K562 (cell line): Measurements from ENCODE around the gene SHH. TPM values are rescaled to one million over a fixed set of nuclear protein-coding genes. Genes with fewer than 3 reads are reported as not detected.

Experiments used
- XRCC5 ChIP-seq: fragments of 200-400 bp; formaldehyde crosslinking; IDR thresholded peaks from 2 replicates; pipeline ENCODE4 v1.6.1; 2017; ENCODE audit warnings: low read depth, mild to moderate bottlenecking, low read length
- ZNF740 ChIP-seq, 3 experiments: fragments of 200-800 bp in 1 of 3; sonication (Bioruptor generic) in 1 of 3; sonication (generic) in 1 of 3; formaldehyde crosslinking in 1 of 3; IDR thresholded peaks; 2 replicates each; pipeline versions ENCODE4 v1.6.1 to v1.8.0; 2016 to 2022; ENCODE audit warnings: mild to moderate bottlenecking in 2 of 3, missing compliant biosample characterization in 2 of 3, missing genetic modification characterization in 2 of 3, missing genetic modification reagents in 1 of 3
- polyA plus RNA-seq, 8 experiments: library from polyadenylated mRNA; depleted of rRNA in 4 of 8; stranded (reverse) in 5 of 8; unstranded in 3 of 8; fragments of >200 nt; fragmentation: Nextera tagmentation in 2 of 8; fragmentation: Illumina TruSeq in 1 of 8; extraction: Ambion mirVana in 2 of 8; extraction: Trizol in 1 of 8; gene quantifications; 2 replicates each; pipeline versions ENCODE4 v1.2.1 to v1.2.3, GENCODE V29; 2011 to 2014; ENCODE audit warnings: inconsistent platforms in 1 of 8, missing spikeins in 1 of 8
- total RNA-seq, 7 experiments: library from RNA; depleted of rRNA in 6 of 7; stranded (reverse); fragments of >200 nt in 6 of 7; fragmentation: Illumina TruSeq in 2 of 7; extraction: Trizol in 2 of 7; gene quantifications; 2 replicates each; pipeline versions ENCODE4 v1.2.1 to v1.2.3, GENCODE V29; 2011 to 2021; ENCODE audit warnings: low replicate concordance in 1 of 7

The SHH gene
- total and polyA plus RNA-seq, 9 of the 15 experiments (the other 6 are each of a cell fraction or from before 2014, with no cell fraction given), result 0.09 TPM; not detected in 8

GRCh38 chr7:155750255-155751125, 61.8 kb downstream of the SHH start (continued):
- no peak for TF ChIP-seq ZNF740 (CRISPR knock-in tag; IDR thresholded peaks at IDR 0.05)
- no peak for TF ChIP-seq ZNF740 (tag; IDR thresholded peaks at IDR 0.05)
- TF ChIP-seq XRCC5, result no peak

Other genes with a start within 250 kb of the SHH start
- 29.9 and 41.8 TPM in 2 replicates for gene RBM33, start 167.8 kb downstream of the SHH start, total RNA-seq (2014; rRNA removed)
- 39.3 and 47.4 TPM in 2 replicates for gene RBM33, start 167.8 kb downstream of the SHH start, total RNA-seq (2014; rRNA removed; fragmentation: Illumina TruSeq; extraction: Trizol)
- 32.8 and 33.9 TPM in 2 replicates for gene RBM33, start 167.8 kb downstream of the SHH start, total RNA-seq (2015; rRNA removed; fragmentation: Illumina TruSeq; extraction: Trizol)
- gene RBM33, start 167.8 kb downstream of the SHH start, total RNA-seq (2021), result 67.6 and 80.7 TPM in 2 replicates
- 16.1 and 17.0 TPM in 2 replicates for gene RBM33, start 167.8 kb downstream of the SHH start, polyA plus RNA-seq (2011; rRNA removed)
- 23.0 and 28.7 TPM in 2 replicates for gene RBM33, start 167.8 kb downstream of the SHH start, polyA plus RNA-seq (2014; fragmentation: Illumina TruSeq; extraction: Trizol)
- 1 to 10 TPM; 4.4 to 4.7 TPM for gene RBM33, start 167.8 kb downstream of the SHH start, polyA plus RNA-seq (2014; fragmentation: Nextera tagmentation; extraction: Ambion mirVana)
- gene RBM33, start 167.8 kb downstream of the SHH start, polyA plus RNA-seq (2014; rRNA removed), result 27.3 and 31.7 TPM in 2 replicates